Occipital lobe (tissue), 2 donors: ENCODE results near the gene IFI27. TPM values are rescaled to one million over a fixed set of nuclear protein-coding genes. Genes with fewer than 3 reads are reported as not detected.

Source experiments
- DNase-seq: peaks from one replicate; lab custom pipeline; 2025; lab: John Stamatoyannopoulos, UW
- total RNA-seq: library from RNA; depleted of rRNA; stranded (reverse); fragments of >200 nt; gene quantifications from one replicate; pipeline ENCODE4 v1.2.3, GENCODE V29; 2014

Gene IFI27
- total RNA-seq, 1 donor from 2014 or later: 12.2 TPM

GRCh38 chr14:94102768-94103482, 7.6 kb upstream of the IFI27 start:
- DNase-seq: no peak

GRCh38 chr14:94103554-94104150, 6.9 kb upstream of the IFI27 start:
- no peak for DNase-seq

DNA sequence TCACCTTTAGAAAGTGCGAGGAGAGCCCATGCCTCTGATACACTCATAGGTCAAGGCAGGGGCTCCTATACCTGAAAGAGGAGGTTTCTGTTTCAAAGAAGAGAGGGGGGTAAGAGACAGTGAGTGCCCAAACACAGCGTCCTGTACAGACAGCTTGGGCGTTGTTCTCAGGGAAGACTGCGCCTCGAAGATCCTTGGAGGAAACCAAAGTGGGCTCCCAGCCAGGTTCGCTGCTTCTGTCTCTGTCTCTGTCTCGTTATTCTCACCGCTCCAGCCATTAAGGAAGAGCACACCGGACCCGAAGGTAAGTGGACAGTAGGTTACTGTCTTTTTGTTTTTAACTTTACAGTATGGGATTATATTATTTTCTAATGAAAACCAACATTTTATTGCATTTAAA, 5.8 kb upstream of the IFI27 start:
- no peak for DNase-seq

DNA sequence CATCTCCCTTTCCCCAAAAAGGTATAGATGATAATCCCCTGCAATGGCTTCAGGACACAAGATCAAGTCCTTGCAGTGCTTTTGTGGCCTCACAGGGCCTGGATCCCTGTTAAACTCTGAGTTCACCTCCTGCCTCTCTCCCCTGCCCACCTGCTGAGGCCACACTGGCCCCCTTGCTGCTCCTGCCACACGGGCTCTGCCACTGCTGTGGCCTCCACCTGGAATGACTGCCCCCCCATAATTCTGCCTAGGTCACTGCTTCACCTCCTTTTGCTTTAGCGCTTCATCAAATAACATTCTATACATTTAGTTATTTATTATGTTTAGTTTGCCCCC, 653 bp upstream of the IFI27 start:
- DNase-seq: no peak

DNA sequence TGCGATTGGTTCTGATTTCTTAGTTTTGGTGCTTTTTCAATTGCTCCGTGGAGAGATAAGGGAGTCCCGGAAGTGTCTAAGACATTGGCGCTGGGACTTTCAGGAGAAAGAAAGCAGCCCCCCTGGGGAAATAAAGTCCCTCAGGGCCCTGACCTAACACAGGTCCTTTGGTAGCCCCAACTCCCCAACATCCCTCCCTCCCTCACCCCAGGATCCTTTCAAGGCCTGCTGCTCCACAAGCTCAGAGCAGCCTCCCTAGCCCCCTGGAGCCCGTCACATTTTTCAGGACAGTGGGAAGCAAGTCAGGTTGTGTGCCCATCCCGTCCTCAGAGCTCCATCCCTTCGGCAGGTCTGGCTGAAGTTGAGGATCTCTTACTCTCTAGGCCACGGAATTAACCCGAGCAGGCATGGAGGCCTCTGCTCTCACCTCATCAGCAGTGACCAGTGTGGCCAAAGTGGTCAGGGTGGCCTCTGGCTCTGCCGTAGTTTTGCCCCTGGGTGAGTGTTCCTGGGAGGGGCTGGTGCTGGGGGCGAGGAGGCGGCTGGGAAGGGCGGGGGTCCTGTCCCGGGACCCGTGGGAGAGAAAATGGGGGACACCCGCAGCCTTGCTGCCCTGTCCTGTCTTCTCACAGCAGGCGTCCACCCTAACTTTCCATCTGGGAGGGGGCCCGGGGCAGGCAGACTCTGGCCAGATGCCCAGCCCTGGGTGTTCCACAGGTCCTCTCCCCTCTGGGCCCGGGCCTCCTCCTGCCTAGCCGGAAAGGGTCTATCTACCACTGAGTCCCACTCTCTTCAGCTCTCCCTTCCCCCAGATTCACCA, 950 bp downstream of the IFI27 start:
- no peak for DNase-seq

DNA sequence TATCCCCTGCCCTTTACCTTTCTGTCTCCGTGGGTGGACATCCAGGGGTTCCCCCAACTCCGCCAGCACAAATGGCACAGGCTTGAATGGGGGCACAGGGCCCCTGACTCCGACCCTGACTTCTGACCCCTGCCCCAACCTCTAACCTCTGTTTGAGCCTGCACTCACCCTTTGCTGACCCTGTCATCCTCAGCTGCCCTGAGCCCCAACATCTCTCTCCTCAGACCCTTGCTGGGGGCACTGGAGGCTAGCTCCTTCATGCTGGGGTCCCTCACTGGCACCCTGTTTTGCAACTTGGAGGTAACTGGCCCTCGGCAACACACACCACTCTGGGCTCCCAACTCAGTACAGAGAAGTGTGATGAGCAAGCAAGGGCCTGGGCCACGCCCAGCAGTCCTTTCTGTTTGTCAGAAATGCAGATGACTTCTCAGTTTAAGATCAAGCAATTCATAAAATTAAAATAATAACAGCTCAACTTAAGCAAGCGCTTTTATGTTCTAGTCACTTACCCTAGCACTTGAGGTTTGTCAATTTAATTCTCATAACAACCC, 2.1 kb downstream of the IFI27 start:
- DNase-seq: no peak

- DNase-seq: no peak
Measured at GRCh38 chr14:94113073-94113472, 2.5 kb downstream of the IFI27 start.

DNA sequence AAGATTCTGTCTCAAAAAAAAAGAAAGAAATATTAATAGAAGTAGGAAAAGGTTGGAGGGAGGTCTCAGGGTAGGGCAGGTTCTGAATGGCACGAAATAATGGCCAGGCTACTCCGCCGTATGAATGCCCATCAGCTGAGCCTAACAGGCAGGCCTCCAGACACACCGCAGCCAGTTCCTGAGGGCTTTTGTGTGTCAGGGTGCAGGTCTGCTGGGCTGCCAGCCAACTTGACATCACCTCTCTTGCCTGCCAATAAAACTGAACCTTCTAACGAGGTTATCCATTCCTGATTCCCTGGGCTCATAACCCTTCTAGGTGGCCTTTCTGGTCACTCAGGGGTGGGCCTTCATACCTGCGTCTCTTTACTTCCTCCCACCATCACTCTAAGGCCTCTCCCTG, 3.0 kb downstream of the IFI27 start:
- no peak for DNase-seq

DNA sequence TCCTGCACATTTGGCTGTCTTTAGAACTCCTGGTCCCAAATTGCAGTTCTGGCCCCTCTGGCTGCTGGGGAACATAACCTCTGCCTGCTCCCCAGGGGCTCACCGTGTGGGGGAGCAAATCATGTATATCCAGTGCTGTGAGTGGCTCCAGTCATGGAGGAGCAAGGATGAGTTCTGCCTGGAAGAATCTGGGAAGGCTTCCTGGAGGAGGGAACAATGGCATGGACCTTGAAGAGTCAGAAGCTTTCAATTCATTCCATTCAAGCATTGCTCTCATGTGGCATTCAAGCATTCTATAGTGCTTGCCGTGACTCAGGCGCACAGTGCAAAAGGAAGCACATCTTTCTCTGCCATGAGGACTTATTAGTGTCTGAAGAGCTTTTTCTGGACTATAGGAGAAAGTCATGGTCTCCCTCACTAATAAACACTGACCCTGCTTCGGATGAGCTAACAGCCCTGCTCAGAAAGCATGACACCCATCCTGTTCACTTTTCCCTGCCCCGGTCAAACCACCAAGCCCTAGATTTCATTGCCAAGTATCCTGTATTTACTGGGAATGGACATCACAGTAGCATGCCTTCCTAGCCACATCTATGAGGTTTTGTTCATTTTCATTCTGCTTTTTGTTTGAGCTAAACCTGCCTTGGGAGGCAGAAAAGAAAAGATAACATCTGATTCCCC, 3.5 kb downstream of the IFI27 start:
- no peak for DNase-seq

DNA sequence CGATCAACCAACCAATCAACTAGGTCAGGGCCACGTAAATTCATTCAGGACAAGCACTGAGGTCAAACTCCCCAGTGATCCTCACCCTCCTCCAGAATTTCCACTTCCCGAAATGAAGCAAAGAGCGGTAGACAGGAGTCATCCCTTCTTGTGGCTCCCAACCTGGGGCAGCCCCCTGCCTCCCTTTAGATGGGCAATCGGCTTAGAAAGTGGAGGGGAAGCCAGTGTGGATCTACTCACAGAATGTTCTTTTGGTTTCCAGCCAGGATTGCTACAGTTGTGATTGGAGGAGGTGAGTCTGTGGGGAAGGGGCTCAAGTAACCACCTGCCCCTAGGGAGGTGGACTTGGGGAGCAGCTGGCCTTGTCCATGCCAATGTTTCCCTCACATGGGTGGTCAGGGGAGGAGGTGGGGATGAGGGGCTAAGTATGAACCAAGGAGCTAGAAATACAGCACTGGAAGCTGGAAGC, 4.1 kb downstream of the IFI27 start:
- no peak for DNase-seq

DNA sequence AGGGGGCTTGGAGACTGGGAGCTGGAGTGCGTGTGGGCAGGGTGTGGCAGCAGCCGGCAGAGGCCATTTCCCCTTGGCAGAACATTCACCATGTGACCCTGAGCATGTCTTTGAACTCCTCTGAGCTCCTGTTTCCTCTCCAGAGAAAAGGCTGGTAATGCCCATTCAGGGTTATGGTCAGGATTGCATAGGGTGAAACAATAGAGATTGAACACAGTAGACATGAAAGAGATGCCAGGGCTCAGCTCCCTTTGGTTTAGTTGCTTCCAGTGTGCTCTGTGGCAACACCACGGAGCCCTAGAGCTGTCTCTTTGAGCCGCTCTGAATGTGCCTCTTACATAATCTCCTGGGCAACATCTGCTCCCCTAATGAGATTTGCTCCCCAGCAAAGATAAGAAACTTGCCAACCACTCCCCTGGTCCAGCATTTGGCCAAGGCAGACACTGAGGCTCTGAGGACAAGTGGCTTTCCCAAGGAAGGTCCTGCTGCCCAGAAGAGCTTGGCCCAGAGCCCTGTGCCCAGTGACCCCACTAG, 4.6 kb downstream of the IFI27 start:
- DNase-seq: no peak

- DNase-seq: no peak
Measured at GRCh38 chr14:94115631-94116030, 5.1 kb downstream of the IFI27 start.

DNA sequence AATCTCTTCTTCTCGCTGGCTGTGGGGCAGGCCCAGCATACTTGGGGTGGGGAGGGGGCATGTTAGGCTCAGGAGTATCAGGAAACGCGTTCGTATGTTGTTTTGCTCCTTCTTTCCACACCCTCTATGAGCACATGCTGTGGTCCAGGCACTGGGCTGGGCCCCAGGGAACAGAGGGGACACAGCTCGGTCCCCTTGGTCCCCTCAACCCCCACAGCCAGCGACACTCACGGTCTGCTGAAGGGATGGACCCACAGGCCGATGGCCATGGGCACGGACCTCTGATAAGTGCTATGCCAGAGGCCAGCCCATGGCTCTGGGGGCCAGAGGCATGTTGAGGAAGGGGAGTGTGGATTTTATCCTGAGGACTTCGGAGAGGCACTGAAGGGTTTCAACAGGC, 6.2 kb downstream of the IFI27 start:
- DNase-seq: no peak

DNA sequence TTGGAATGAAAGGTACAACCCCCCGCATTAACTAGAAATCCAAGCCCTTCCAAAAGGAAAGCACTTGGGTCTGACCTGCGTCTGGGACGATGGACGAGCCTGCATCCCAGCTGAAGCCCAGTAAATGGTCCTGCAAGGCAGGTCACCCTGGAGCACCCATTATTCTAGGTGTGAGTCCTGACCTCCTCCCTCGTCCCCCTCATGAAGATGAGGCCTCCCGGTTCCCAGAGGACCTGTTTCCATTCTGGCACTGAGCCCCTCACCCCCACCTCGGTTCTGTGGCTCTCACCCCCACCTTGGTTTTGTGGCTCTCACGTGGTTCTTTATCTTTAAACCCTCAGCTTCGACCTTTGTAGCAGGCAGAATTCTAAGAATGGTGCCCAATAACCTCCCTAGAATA, 7.3 kb downstream of the IFI27 start:
- no peak for DNase-seq

DNA sequence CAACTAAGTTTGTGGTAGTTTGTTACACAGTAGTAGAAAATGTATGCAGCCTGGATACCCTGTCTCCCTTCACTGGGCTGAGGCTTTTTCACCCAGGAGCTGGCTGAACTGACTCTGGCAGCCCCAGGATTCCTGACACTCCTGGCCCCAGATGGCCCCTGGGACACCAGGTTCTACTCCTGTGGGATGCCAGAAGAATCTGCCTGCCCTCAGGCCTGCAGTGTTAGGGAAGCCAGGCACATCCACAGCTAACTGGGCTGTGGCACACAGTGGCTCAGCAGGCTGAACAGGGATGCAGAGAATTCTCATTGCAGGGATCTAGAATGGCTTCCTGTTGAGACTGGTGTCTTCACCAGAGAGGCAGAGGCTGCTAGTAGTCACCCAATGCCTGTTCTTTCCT, 8.5 kb downstream of the IFI27 start:
- DNase-seq: no peak

- DNase-seq: no peak
Measured at GRCh38 chr14:94120667-94121340, 10.3 kb downstream of the IFI27 start.

GRCh38 chr14:94121485-94121884, 10.9 kb downstream of the IFI27 start:
- no peak for DNase-seq

DNA sequence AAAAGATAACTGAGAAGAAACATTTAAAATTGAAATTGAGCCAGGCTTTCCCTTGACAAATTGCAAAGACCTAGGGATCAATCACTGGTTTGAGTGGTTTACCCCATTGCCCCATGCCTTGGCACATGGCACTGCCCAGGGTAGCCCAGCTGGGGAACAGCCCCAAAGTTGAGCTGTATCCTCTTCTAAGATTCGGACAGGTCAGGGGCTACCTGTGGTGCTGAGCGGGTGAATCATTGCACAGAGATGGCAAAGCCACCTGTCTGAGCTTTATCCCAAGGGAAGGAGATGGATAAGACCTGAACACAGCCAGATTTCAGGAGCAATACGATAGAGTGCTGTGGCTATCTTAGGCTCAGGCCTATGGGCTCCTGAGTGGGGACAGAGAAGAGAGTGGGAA, 11.9 kb downstream of the IFI27 start:
- DNase-seq: no peak

GRCh38 chr14:94123296-94123695, 12.8 kb downstream of the IFI27 start:
- DNase-seq: no peak

GRCh38 chr14:94123868-94124267, 13.3 kb downstream of the IFI27 start:
- no peak for DNase-seq
